GM19025 (cell line): ENCODE results near the gene KLHL40.

Source experiments
- ATAC-seq: cut with Tn5 transposase; IDR thresholded peaks from one replicate; pipeline ENCODE4 v1.9.1; 2021; ENCODE audit warnings: mild to moderate bottlenecking, low read depth, moderate library complexity; ENCODE audit not compliant: unreplicated experiment

KLHL40 gene

GRCh38 chr3:42685363-42685881 lies at the start of gene KLHL40:
Gene KLHL40, plus strand, starts transcription at chr3:42685537. Its CDS starts 82 bp downstream, at chr3:42685619.
- no peak for ATAC-seq

- ATAC-seq, result no peak
Observed at GRCh38 chr3:42637001-42637400, 48.3 kb upstream of the KLHL40 start.

GRCh38 chr3:42638339-42638842 lies 46.9 kb upstream of the KLHL40 start:
- ATAC-seq, result peak; percentile 55

- no peak for ATAC-seq
Observed at GRCh38 chr3:42639192-42639591, 46.1 kb upstream of the KLHL40 start.

GRCh38 chr3:42640129-42640528 lies 45.2 kb upstream of the KLHL40 start:
- ATAC-seq, result no peak

GRCh38 chr3:42640771-42641370 lies 44.5 kb upstream of the KLHL40 start:
- ATAC-seq, result no peak

GRCh38 chr3:42647821-42648459 lies 37.4 kb upstream of the KLHL40 start:
- no peak for ATAC-seq

- ATAC-seq, result no peak
Observed at GRCh38 chr3:42649006-42649405, 36.3 kb upstream of the KLHL40 start.

- ATAC-seq, result no peak
Observed at GRCh38 chr3:42649783-42650182, 35.6 kb upstream of the KLHL40 start.

- ATAC-seq, result no peak
Observed at GRCh38 chr3:42651248-42652091, 33.9 kb upstream of the KLHL40 start.

- ATAC-seq, result peak; percentile 28
Observed at GRCh38 chr3:42652251-42652610, 33.1 kb upstream of the KLHL40 start.

- peak; percentile 57 for ATAC-seq
Observed at GRCh38 chr3:42652611-42653302, 32.6 kb upstream of the KLHL40 start.

GRCh38 chr3:42653303-42653559 lies 32.1 kb upstream of the KLHL40 start:
- ATAC-seq, result no peak

- no peak for ATAC-seq
Observed at GRCh38 chr3:42653560-42654330, 31.6 kb upstream of the KLHL40 start, which contains the start of gene ZBTB47. Gene ZBTB47, plus strand, starts transcription at chr3:42653697. Its CDS starts 4,659 bp downstream, at chr3:42658356.

GRCh38 chr3:42654331-42655201 lies 30.8 kb upstream of the KLHL40 start:
- ATAC-seq, result no peak

GRCh38 chr3:42655331-42655888 lies 29.9 kb upstream of the KLHL40 start:
- ATAC-seq, result no peak

- ATAC-seq, result no peak
Observed at GRCh38 chr3:42655980-42656679, 29.2 kb upstream of the KLHL40 start.
